ENCODE measurements around the gene HSPA13. TPM values are rescaled to one million over a fixed set of nuclear protein-coding genes. Genes with fewer than 3 reads are reported as not detected.
A peak's percentile ranks its signal among the peaks of the same experiment; 100 is the strongest.

Gene HSPA13
- total RNA-seq, 3 donors from 2014 or later: 13.9 to 20.9 (median 19.7) TPM

DNA sequence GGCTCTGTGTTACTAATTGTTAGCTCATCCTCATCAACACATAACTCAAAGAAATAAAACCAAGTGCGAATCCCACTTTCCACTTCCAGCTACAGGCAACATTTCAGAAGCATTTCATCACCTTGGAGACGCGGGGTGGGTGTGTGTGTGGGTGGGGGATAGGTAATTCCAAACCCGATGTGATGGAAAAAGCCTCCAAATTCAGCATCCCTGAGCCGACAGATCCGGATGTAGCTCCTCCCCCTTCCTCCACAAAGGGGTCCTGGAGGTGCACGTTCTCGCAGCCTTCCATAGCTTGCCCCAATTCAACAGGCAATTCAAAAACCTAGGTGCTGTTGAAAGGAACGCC is 486 bp downstream of the HSPA13 start:
- Histone ChIP-seq H3K36me3 (no peaks in the 10 kb centered on the region), H3K4me3 (peak overlapping the region; percentile 72 to 84 (median 83)), H3K27ac (peak overlapping the region; percentile 89 to 92), H3K27me3 (no peaks in the 10 kb centered on the region), H3K4me1 (no peaks in the 10 kb centered on the region), H3K9me3 (no peaks in the 10 kb centered on the region)
- TF ChIP-seq POLR2A (IDR thresholded peaks at IDR 0.05) (no peak), POLR2AphosphoS5 (IDR thresholded peaks at IDR 0.05) (no peak)
- TF ChIP-seq, protein P1, sequence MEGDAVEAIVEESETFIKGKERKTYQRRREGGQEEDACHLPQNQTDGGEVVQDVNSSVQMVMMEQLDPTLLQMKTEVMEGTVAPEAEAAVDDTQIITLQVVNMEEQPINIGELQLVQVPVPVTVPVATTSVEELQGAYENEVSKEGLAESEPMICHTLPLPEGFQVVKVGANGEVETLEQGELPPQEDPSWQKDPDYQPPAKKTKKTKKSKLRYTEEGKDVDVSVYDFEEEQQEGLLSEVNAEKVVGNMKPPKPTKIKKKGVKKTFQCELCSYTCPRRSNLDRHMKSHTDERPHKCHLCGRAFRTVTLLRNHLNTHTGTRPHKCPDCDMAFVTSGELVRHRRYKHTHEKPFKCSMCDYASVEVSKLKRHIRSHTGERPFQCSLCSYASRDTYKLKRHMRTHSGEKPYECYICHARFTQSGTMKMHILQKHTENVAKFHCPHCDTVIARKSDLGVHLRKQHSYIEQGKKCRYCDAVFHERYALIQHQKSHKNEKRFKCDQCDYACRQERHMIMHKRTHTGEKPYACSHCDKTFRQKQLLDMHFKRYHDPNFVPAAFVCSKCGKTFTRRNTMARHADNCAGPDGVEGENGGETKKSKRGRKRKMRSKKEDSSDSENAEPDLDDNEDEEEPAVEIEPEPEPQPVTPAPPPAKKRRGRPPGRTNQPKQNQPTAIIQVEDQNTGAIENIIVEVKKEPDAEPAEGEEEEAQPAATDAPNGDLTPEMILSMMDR (IDR thresholded peaks at IDR 0.05): no peak
- DNase-seq (ENCODE audit: low spot score in 2 of 2): no peak
- intact Hi-C loops (cut with DNase I; ENCODE audit: low total_unique reads): no loop called here

DNA sequence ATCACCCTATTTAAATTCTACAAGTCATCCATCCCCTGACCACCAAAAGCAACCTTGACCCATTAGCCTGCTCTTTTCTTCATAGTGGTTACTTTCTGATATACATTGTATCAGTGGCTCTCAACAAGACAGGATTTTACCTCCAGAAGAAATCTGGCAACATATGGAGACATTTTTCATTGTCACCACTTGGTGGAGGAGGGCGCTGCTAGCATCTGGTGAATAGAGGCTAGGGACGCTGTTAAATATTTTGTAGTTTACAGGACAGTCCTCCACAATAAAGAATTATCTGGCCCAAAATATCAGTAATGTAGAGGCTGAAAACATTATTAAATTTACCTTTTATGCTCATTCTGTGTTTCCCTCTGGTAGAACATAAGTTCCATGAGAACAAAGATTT is 6.1 kb downstream of the HSPA13 start:
- no peaks in the 10 kb centered on the region for H3K9me3 ChIP-seq
- H3K36me3 ChIP-seq: peaks cover 5% of the 10 kb centered on the region
- intact Hi-C loops (cut with DNase I; ENCODE audit: low total_unique reads): no loop called here
- no peaks in the 10 kb centered on the region for H3K27me3 ChIP-seq
- H3K4me3 ChIP-seq: no peak overlapping the region
- H3K27ac ChIP-seq: no peak overlapping the region
- TF ChIP-seq, protein P1 (IDR thresholded peaks at IDR 0.05): no peak
- no peak for TF ChIP-seq POLR2AphosphoS5 (IDR thresholded peaks at IDR 0.05)
- no peak for TF ChIP-seq POLR2A (IDR thresholded peaks at IDR 0.05)
- H3K4me1 ChIP-seq: no peaks in the 10 kb centered on the region
- DNase-seq (ENCODE audit: low spot score in 2 of 2): no peak

DNA sequence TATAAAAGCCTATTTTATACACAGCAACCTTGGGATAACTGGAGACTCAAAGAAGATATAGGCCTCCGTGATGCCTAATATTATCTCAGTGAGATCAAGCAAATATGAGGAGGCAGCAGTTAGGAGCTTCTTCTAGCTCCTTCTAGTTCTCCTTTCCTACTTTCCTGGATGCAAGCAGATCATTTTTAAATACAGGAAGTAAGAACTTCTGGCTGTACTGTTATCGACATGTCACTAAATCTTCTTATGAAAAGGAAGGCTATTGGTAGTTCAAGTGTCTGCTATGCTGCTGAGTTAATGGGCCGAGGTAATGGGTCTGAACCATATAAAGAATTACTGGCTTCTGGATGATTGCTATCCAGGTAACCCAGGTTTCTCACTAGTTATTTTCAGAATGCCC is 15.9 kb downstream of the HSPA13 start:
- intact Hi-C loops (cut with DNase I; ENCODE audit: low total_unique reads): no loop called here
- no peak overlapping the region for H3K27ac ChIP-seq
- H3K4me1 ChIP-seq: no peaks in the 10 kb centered on the region
- H3K27me3 ChIP-seq: no peaks in the 10 kb centered on the region
- TF ChIP-seq POLR2A (IDR thresholded peaks at IDR 0.05): no peak
- TF ChIP-seq POLR2AphosphoS5 (IDR thresholded peaks at IDR 0.05): no peak
- TF ChIP-seq, protein P1 (IDR thresholded peaks at IDR 0.05): no peak
- H3K9me3 ChIP-seq: no peaks in the 10 kb centered on the region
- H3K4me3 ChIP-seq: no peak overlapping the region
- no peaks in the 10 kb centered on the region for H3K36me3 ChIP-seq
- no peak for DNase-seq (ENCODE audit: low spot score in 2 of 2)

DNA sequence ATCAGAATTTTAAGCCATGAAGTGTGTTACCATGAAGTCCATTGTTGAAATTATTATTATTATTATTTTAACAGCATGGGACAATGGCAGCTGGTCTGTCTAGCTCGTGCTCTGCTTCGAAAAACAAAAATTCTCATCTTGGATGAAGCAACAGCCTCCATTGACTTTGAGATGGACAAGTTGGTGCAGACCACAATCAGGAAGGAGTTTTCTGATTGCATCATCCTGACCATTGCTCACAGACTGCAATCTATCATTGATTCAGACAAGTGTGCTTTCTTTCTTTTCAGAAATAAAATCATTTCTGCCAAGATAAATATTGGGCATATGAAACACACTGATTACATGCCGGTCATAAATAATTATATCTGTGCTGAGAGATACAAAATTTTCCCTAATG is 21.0 kb downstream of the HSPA13 start:
- H3K27me3 ChIP-seq: no peaks in the 10 kb centered on the region
- H3K4me3 ChIP-seq: no peak overlapping the region
- H3K9me3 ChIP-seq: no peaks in the 10 kb centered on the region
- H3K4me1 ChIP-seq: no peaks in the 10 kb centered on the region
- TF ChIP-seq POLR2A (IDR thresholded peaks at IDR 0.05): no peak
- no peak for TF ChIP-seq POLR2AphosphoS5 (IDR thresholded peaks at IDR 0.05)
- TF ChIP-seq, protein P1 (IDR thresholded peaks at IDR 0.05): no peak
- intact Hi-C loops (cut with DNase I; ENCODE audit: low total_unique reads): no loop called here
- peaks cover 5% of the 10 kb centered on the region for H3K36me3 ChIP-seq
- no peak for DNase-seq (ENCODE audit: low spot score in 2 of 2)
- no peak overlapping the region for H3K27ac ChIP-seq

DNA sequence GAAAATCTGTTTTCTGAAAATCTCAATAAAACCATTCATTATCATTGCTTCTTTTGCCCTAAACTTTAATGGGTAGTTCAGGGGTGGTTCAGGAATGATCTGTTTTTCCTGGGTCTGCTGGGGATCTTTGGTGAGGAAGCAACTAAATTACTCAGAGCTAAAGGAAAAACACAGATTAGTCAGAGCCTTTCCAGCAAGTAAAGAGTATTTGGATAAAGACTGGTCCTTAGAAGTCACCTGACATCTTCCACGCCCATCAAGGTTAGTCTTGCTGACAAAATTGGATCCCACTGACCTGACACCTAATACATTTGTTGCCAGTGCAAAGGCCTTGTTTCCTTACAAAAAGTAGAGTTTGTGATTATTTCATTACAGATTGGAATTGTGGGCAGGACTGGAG is 24.2 kb downstream of the HSPA13 start:
- TF ChIP-seq POLR2AphosphoS5 (IDR thresholded peaks at IDR 0.05): no peak
- TF ChIP-seq POLR2A (IDR thresholded peaks at IDR 0.05): no peak
- TF ChIP-seq, protein P1 (IDR thresholded peaks at IDR 0.05): no peak

More for the DNA sequence above, 24.2 kb downstream of the HSPA13 start:
- Histone ChIP-seq H3K4me3 (no peak overlapping the region), H3K36me3 (peaks cover 5% of the 10 kb centered on the region), H3K27me3 (no peaks in the 10 kb centered on the region), H3K9me3 (no peaks in the 10 kb centered on the region), H3K4me1 (no peaks in the 10 kb centered on the region), H3K27ac (no peak overlapping the region)
- intact Hi-C loops (cut with DNase I; ENCODE audit: low total_unique reads): no loop called here
- DNase-seq (ENCODE audit: low spot score in 2 of 2): no peak
